Epithelial cell of esophagus (primary cell): ENCODE data around the gene MLST8.
"Not testable (repeated sequence)": the region's sequence is repeated elsewhere in the genome, so short reads cannot be mapped to it uniquely, and the experiment has no call there.

Experiments
- DNase-seq: peaks from one replicate; pipeline ENCODE4 v3.0.0; 2010; ENCODE audit warnings: low read depth
- H3K4me3 ChIP-seq: 2 replicates; pipeline ENCODE4 v1.5.1; 2011; ENCODE audit warnings: mild to moderate bottlenecking, low read length, control low read depth
- TF ChIP-seq, protein P1 (sequence below): IDR thresholded peaks from 2 replicates; pipeline ENCODE4 v1.5.1; 2011; ENCODE audit warnings: low read depth, mild to moderate bottlenecking, low read length, control low read depth, inconsistent platforms; ENCODE audit not compliant: insufficient read depth; ENCODE audit errors: missing control alignments

Gene MLST8

DNA sequence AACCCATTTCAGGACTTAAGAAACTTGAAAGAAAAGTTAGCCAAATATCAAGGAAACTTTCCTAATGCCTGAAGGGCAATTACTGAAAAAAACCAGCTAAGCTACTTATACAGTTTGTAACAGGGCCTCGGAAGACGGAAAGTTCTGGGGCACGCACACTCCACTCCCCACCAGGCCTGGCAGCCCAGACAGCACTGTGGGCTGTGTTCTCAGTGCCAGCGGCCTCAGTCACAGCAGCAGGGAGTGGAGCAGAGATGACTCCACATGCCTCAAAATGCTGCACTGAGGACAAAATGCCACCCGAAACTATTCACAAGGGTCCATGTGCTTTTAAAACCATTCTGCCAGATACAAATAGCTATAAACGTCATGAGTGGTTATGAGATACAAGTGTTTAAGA, 52.5 kb downstream of the MLST8 start:
- no peak overlapping the region for H3K4me3 ChIP-seq
- TF ChIP-seq, protein P1, sequence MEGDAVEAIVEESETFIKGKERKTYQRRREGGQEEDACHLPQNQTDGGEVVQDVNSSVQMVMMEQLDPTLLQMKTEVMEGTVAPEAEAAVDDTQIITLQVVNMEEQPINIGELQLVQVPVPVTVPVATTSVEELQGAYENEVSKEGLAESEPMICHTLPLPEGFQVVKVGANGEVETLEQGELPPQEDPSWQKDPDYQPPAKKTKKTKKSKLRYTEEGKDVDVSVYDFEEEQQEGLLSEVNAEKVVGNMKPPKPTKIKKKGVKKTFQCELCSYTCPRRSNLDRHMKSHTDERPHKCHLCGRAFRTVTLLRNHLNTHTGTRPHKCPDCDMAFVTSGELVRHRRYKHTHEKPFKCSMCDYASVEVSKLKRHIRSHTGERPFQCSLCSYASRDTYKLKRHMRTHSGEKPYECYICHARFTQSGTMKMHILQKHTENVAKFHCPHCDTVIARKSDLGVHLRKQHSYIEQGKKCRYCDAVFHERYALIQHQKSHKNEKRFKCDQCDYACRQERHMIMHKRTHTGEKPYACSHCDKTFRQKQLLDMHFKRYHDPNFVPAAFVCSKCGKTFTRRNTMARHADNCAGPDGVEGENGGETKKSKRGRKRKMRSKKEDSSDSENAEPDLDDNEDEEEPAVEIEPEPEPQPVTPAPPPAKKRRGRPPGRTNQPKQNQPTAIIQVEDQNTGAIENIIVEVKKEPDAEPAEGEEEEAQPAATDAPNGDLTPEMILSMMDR, result no peak
- no peak for DNase-seq

DNA sequence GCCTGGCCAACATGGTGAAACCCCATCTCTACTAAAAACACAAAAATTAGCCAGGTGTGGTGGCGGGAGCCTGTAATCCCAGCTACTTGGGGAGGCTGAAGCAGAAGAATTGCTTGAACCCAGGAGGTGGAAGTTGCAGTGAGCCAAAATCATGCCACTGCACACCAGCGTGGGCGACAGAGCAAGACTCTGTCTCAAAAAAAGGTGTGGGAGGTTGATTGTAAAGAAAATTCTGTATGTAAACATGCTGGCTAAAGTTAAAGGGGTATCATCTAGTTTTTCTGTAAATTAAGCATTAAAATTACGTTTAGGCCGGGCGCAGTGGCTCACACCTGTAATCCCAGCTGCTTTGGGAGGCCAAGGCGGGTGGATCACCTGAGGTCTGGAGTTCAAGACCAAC, 53.3 kb downstream of the MLST8 start:
- not testable (repeated sequence) for DNase-seq, H3K4me3 ChIP-seq
